Suprapubic skin (tissue), 4 donors: Measurements from ENCODE around the gene CHTF8.

Source experiments
- POLR2A ChIP-seq, 2 donors: fragments of 450-650 bp; IDR thresholded peaks; one replicate each; pipeline ENCODE4 v1.6.1; 2017; ENCODE audit warnings: antibody characterized with exemption in 2 of 2, mild to moderate bottlenecking in 2 of 2, moderate library complexity in 2 of 2
- POLR2AphosphoS5 ChIP-seq, 3 donors: sonication (generic); formaldehyde crosslinking; IDR thresholded peaks; one replicate each; pipeline ENCODE4 v1.6.1; 2017; ENCODE audit warnings: antibody characterized with exemption in 3 of 3
- TF ChIP-seq, protein P1 (sequence below), 2 donors: fragments of 200-600 bp in 1 of 2; fragments of 450-650 bp in 1 of 2; sonication (generic) in 1 of 2; IDR thresholded peaks; one replicate each; pipeline ENCODE4 v1.5.1; 2016 to 2019; ENCODE audit warnings: antibody characterized with exemption in 2 of 2, mild to moderate bottlenecking in 1 of 2, moderate library complexity in 1 of 2

DNA sequence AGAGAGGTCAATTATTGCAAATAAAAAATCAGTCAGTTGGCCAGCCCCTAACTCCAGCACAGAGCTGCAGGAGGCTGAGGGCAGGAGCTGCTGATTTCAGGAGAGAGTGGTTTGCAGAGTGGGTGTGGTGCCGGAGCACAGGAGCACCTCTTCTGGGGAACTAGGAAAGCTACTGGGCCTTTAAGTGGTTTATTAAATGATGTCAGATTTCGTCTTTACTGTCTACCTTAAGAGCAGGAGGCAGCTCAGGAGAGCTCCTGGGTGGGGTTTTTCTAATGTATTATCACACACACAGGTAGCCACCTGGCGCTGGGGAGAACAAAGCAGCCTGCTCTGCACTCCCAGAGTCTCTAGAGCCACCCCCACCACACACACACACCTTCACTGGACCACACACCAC lies 38.4 kb downstream of the CHTF8 start:
- TF ChIP-seq, protein P1, sequence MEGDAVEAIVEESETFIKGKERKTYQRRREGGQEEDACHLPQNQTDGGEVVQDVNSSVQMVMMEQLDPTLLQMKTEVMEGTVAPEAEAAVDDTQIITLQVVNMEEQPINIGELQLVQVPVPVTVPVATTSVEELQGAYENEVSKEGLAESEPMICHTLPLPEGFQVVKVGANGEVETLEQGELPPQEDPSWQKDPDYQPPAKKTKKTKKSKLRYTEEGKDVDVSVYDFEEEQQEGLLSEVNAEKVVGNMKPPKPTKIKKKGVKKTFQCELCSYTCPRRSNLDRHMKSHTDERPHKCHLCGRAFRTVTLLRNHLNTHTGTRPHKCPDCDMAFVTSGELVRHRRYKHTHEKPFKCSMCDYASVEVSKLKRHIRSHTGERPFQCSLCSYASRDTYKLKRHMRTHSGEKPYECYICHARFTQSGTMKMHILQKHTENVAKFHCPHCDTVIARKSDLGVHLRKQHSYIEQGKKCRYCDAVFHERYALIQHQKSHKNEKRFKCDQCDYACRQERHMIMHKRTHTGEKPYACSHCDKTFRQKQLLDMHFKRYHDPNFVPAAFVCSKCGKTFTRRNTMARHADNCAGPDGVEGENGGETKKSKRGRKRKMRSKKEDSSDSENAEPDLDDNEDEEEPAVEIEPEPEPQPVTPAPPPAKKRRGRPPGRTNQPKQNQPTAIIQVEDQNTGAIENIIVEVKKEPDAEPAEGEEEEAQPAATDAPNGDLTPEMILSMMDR (IDR thresholded peaks at IDR 0.05), result no peak
- TF ChIP-seq POLR2AphosphoS5 (IDR thresholded peaks at IDR 0.05) (no peak), POLR2A (IDR thresholded peaks at IDR 0.05) (no peak)
